Prostate gland (tissue), 2 donors: ENCODE measurements around the gene C19orf12. TPM values are rescaled to one million over a fixed set of nuclear protein-coding genes. Genes with fewer than 3 reads are reported as not detected.
A peak's percentile ranks its signal among the peaks of the same experiment; 100 is the strongest.

ENCODE experiments used
- DNase-seq: peaks from one replicate; pipeline ENCODE4 v3.0.0-alpha.2; 2019; ENCODE audit warnings: low spot score
- H3K27ac ChIP-seq, 2 donors: fragments of 200-600 bp; sonication (generic); 2 replicates each; pipeline ENCODE4 v1.5.1; 2017 to 2019
- H3K27me3 ChIP-seq: fragments of 200-600 bp; sonication (generic); replicated peaks from 2 replicates; pipeline ENCODE4 v1.5.1; 2019; ENCODE audit not compliant: insufficient read depth
- H3K36me3 ChIP-seq, 2 donors: fragments of 200-600 bp; sonication (generic); 1 replicate in 1 of 2; 2 replicates in 1 of 2; pipeline versions ENCODE4 v1.5.1 to v1.8.1; 2017 to 2019
- H3K4me1 ChIP-seq: fragments of 200-600 bp; sonication (generic); replicated peaks from 2 replicates; pipeline ENCODE4 v1.5.1; 2019
- H3K4me3 ChIP-seq, 2 donors: fragments of 200-600 bp; sonication (generic); 2 replicates each; pipeline ENCODE4 v1.5.1; 2017 to 2019
- H3K9me3 ChIP-seq: fragments of 200-600 bp; sonication (generic); 2 replicates; pipeline ENCODE4 v1.5.1; 2017
- POLR2A ChIP-seq: fragments of 450-650 bp; IDR thresholded peaks from one replicate; pipeline ENCODE4 v1.6.1; 2016; ENCODE audit warnings: antibody characterized with exemption, mild to moderate bottlenecking
- POLR2AphosphoS5 ChIP-seq: sonication (generic); formaldehyde crosslinking; IDR thresholded peaks from one replicate; pipeline ENCODE4 v1.6.1; 2017; ENCODE audit warnings: antibody characterized with exemption
- WGBS: methylation state at CpG from one replicate; pipeline ENCODE4 v1.1.5; 2018; 5-methylcytosine and 5-hydroxymethylcytosine counted together
- intact Hi-C: fragments of 100-400 bp; cut with DNase I; formaldehyde crosslinking; loops from one replicate; pipeline ENCODE4 v1.14.2; 2022
- total RNA-seq, 2 donors: library from RNA; depleted of rRNA; stranded (reverse); fragments of >200 nt; gene quantifications; one replicate each; pipeline ENCODE4 v1.1.0, GENCODE V29; 2016
- TF ChIP-seq, protein P1 (sequence below), 4 experiments: fragments of 200-600 bp in 2 of 4; fragments of 450-650 bp in 2 of 4; sonication (generic) in 2 of 4; IDR thresholded peaks; 1 replicate in 3 of 4; 2 replicates in 1 of 4; pipeline ENCODE4 v1.5.1; 2016 to 2019; ENCODE audit warnings: antibody characterized with exemption in 4 of 4, mild to moderate bottlenecking in 2 of 4, moderate library complexity in 2 of 4

C19orf12 gene
- total RNA-seq, 2 donors from 2014 or later = 27.9 to 42.4 TPM

DNA sequence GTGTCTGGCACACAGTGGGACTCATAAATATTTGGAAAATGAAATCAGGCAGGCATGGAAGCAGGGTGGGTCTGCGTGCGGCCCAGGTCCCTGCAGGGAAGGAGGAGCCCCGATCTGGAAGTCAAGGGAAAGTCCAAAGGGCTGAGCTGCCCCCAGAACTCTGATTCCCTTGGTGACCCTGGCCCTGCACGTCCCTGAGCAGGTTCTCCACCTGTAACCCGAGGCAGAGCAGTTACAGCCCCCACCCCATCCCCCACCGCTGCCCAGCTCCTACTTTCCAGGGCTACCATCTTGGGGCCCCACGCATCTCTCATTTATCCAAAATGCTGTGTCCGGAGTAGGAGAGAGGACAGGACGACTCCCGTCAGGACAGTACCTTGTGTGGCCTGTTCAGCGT lies 47.7 kb downstream of the C19orf12 start:
- DNase-seq = no peak
- peak overlapping the region; percentile 76 to 88 for H3K4me3 ChIP-seq
- intact Hi-C loops = loop anchor here (10.0 kb wide), 1 partner anchor 47 kb away; the partner anchor contains the start of gene C19orf12
- no peak for TF ChIP-seq POLR2A
- TF ChIP-seq, protein P1, sequence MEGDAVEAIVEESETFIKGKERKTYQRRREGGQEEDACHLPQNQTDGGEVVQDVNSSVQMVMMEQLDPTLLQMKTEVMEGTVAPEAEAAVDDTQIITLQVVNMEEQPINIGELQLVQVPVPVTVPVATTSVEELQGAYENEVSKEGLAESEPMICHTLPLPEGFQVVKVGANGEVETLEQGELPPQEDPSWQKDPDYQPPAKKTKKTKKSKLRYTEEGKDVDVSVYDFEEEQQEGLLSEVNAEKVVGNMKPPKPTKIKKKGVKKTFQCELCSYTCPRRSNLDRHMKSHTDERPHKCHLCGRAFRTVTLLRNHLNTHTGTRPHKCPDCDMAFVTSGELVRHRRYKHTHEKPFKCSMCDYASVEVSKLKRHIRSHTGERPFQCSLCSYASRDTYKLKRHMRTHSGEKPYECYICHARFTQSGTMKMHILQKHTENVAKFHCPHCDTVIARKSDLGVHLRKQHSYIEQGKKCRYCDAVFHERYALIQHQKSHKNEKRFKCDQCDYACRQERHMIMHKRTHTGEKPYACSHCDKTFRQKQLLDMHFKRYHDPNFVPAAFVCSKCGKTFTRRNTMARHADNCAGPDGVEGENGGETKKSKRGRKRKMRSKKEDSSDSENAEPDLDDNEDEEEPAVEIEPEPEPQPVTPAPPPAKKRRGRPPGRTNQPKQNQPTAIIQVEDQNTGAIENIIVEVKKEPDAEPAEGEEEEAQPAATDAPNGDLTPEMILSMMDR (IDR thresholded peaks at IDR 0.05) = no peak
- TF ChIP-seq POLR2AphosphoS5 = no peak
- H3K4me1 ChIP-seq = peaks cover 40% of the 10 kb centered on the region
- peak overlapping the region; percentile 89 to 91 for H3K27ac ChIP-seq
- no peaks in the 10 kb centered on the region for H3K9me3 ChIP-seq
- no peaks in the 10 kb centered on the region for H3K27me3 ChIP-seq
- WGBS = 50% methylated on average over 11 of the region's 11 CpGs
- H3K36me3 ChIP-seq = no peaks in the 10 kb centered on the region

DNA sequence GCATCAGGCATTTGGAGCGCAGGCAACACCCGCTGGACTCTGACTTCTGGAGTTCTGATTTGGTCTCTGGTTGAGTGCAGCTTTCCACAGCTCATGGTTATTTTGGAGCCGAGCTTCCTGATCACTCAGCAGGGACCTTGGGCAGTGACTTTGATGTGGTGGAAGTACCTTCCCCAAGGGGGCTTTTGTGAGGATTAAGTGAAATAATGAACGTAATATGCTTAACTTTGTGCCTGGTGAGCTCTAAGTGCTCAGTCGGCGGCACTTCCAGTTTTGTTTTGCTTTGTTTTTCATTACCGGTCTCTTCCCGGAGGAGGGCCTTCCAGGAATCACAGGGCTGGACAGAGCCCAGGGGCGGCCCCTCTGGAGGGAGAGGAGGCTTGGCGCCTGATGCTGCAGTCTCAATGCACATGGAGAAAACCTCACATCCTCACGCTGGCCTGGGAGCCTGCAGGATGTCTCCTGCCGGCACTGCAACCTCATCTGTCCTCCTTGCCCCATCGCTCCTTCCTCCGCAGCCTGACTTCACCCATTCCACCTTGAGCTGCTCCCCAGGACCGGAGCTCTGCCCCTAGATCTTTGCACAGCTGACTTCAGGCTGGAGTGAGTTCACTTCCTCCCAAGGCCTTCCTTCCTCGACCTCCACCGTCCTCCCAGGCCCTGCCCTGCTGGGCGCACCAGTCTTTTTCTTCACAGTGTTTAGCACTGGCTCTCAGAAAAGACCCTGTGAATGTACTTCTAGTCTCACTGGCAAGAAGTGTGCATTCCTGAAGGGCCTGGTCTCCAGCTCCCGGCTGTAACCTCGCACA lies 48.3 kb downstream of the C19orf12 start:
- TF ChIP-seq, protein P1 (IDR thresholded peaks at IDR 0.05) = no peak
- peak; percentile 36 for TF ChIP-seq POLR2A
- peak; percentile 69 for TF ChIP-seq POLR2AphosphoS5
- 22% methylated on average over 20 of the region's 20 CpGs for WGBS
- peak overlapping the region; percentile 76 to 88 for H3K4me3 ChIP-seq
- H3K9me3 ChIP-seq = no peaks in the 10 kb centered on the region
- intact Hi-C loops = loop anchor here (10.0 kb wide), 1 partner anchor 48 kb away; the partner anchor contains the start of gene C19orf12
- H3K27ac ChIP-seq = peak overlapping the region; percentile 89 to 91
- DNase-seq = peak; percentile 70
- no peaks in the 10 kb centered on the region for H3K27me3 ChIP-seq
- peaks cover 34% of the 10 kb centered on the region for H3K4me1 ChIP-seq
- no peaks in the 10 kb centered on the region for H3K36me3 ChIP-seq

DNA sequence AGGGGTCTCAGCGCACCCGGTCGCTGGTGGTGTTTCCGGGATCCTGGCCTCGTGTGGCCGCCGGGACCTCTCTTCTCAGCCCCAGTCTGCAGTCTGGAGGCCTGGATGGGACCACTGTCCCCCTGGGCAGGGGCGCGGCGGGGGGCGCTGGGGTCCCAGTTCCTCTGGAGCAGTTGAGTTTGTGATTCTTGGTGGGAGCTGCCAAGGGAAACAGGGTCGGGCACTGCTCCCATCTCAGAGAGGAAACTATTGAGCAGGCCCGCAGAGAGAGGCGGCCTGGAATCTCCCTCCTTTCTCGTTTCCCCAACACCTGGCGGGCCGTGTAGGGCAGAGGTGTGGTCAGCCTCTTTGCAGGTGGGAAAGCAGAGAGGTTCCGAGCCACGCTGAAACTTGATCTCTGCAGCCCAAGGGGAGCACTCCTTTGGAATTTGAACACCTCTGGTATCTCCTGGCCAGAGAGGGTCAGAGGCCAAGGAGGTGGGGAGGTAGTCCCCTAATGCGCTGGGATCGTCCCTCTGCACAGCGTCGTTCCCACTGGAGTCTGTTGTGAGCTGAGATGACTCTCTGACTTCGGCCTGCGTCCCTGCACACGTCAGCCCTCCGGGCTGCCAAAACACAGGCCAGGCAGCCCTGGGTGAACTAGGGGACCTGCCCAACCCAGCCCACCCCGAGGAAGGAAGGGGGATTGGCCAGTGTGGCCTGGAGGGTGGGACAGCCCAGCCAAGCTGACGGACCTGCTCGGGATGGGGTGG lies 49.1 kb downstream of the C19orf12 start:
- Histone ChIP-seq H3K36me3 (no peaks in the 10 kb centered on the region), H3K9me3 (no peaks in the 10 kb centered on the region), H3K27me3 (no peaks in the 10 kb centered on the region), H3K4me3 (peak overlapping the region; percentile 76 to 88), H3K27ac (peak overlapping the region; percentile 89 to 91), H3K4me1 (peaks cover 28% of the 10 kb centered on the region)
- peak; percentile 4 for TF ChIP-seq POLR2AphosphoS5
- no peak for TF ChIP-seq POLR2A
- DNase-seq = no peak
- intact Hi-C loops = loop anchor here (10.0 kb wide), 1 partner anchor 49 kb away; the partner anchor contains the start of gene C19orf12
- WGBS = 3% methylated on average over 30 of the region's 30 CpGs

DNA sequence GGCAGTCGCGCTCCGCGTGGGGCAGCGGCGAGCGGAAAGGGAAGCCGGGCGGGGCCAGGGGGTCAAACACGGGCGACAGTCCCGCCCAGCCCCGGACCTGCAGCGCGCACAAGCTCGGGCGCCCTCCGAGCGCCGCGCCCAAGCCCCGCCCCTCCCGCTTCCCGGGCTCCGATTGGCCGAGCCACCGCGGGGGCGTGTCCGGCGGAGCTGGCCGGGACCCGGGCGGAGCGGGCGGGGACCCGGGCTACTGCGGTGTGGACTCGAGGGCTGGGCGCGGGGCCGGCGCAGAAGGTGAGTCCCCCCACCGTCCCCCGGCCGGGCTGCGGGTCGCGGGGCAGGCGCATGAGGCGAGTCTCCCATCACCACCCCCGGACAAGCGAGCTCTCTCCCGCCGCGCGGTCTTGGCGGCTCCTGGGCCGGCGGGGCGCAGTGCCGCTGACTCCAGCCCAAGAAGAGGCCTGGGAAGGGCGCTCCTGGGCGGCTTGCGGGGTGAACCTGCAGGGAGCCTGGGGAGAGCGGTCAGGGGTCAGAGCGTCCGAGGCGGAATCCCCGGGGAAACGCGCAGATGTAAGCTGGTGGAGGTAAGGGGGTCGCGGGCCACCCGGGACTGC lies 49.7 kb downstream of the C19orf12 start, which contains the start of gene PLEKHF1:
PLEKHF1 (plus strand) TSS at position 247 of the 611 bp plus-strand sequence. CDS start 8,379 bp downstream, outside the sequence.
- H3K36me3 ChIP-seq = no peaks in the 10 kb centered on the region
- DNase-seq = peak; percentile 89
- under 1% methylated on average over 49 of the region's 75 CpGs for WGBS
- peak within 1 kb of the TSS; percentile 89 to 91 for H3K27ac ChIP-seq
- H3K4me1 ChIP-seq = peaks cover 24% of the 10 kb centered on the region
- intact Hi-C loops = loop anchor here (10.0 kb wide), 1 partner anchor 49 kb away; the partner anchor contains the start of gene C19orf12
- H3K4me3 ChIP-seq = peak within 1 kb of the TSS; percentile 76 to 88
- H3K9me3 ChIP-seq = no peaks in the 10 kb centered on the region
- no peaks in the 10 kb centered on the region for H3K27me3 ChIP-seq
- TF ChIP-seq POLR2AphosphoS5 (peak; percentile 4), POLR2A (peak; percentile 89)
- TF ChIP-seq, protein P1 (IDR thresholded peaks at IDR 0.05) = peak in 1 of 4 experiments; percentile 9
